Uterus (tissue), 2 donors: ENCODE measurements around the gene NKX2-1.

Source experiments
- POLR2A ChIP-seq, 2 donors: fragments of 450-650 bp; IDR thresholded peaks; one replicate each; pipeline ENCODE4 v1.6.1; 2016; ENCODE audit warnings: antibody characterized with exemption in 2 of 2, mild to moderate bottlenecking in 1 of 2, moderate library complexity in 1 of 2
- TF ChIP-seq, protein P1 (sequence below), 4 experiments: fragments of 200-600 bp in 2 of 4; fragments of 450-650 bp in 2 of 4; sonication (generic) in 2 of 4; IDR thresholded peaks; one replicate each; pipeline ENCODE4 v1.5.1; 2016 to 2019; ENCODE audit warnings: antibody characterized with exemption in 4 of 4, mild to moderate bottlenecking in 2 of 4, moderate library complexity in 1 of 4

GRCh38 chr14:36510078-36510799 is 9.8 kb downstream of the NKX2-1 start:
- TF ChIP-seq, protein P1, sequence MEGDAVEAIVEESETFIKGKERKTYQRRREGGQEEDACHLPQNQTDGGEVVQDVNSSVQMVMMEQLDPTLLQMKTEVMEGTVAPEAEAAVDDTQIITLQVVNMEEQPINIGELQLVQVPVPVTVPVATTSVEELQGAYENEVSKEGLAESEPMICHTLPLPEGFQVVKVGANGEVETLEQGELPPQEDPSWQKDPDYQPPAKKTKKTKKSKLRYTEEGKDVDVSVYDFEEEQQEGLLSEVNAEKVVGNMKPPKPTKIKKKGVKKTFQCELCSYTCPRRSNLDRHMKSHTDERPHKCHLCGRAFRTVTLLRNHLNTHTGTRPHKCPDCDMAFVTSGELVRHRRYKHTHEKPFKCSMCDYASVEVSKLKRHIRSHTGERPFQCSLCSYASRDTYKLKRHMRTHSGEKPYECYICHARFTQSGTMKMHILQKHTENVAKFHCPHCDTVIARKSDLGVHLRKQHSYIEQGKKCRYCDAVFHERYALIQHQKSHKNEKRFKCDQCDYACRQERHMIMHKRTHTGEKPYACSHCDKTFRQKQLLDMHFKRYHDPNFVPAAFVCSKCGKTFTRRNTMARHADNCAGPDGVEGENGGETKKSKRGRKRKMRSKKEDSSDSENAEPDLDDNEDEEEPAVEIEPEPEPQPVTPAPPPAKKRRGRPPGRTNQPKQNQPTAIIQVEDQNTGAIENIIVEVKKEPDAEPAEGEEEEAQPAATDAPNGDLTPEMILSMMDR (IDR thresholded peaks at IDR 0.05) = no peak
- no peak for TF ChIP-seq POLR2A (IDR thresholded peaks at IDR 0.05)
